GM23248 (cell line): ENCODE data around the gene AKT3.

Experiments
- EZH2 ChIP-seq: fragments of 200-600 bp; sonication (generic); IDR thresholded peaks from 2 replicates; pipeline ENCODE4 v1.6.1; 2018; ENCODE audit warnings: antibody characterized with exemption, mild to moderate bottlenecking; ENCODE audit not compliant: insufficient read depth, poor library complexity, severe bottlenecking
- EZH2phosphoT487 ChIP-seq: fragments of 200-600 bp; sonication (generic); IDR thresholded peaks from 2 replicates; pipeline ENCODE4 v1.6.1; 2018; ENCODE audit warnings: antibody characterized with exemption, moderate library complexity, mild to moderate bottlenecking, low read depth; ENCODE audit not compliant: insufficient read depth

DNA sequence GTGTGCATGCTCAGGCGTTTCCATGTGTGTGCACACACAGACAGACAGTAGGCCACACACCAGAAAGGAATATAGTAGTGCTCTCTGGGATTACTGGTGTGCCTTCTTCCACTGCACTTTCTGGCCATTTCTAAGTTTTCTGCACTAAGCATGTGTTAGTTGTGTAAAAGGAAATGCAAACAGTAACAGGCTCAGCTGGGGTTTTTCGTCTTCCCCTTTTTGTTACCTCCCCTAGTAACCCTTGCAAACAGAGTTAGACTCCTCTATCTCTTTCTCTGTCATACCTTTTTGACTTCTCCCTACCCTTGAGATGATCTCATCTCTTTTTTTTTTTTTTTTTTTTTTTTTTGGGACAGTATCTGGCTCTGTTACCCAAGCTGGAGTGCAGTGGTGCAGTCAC is 398.0 kb downstream of the AKT3 start:
- TF ChIP-seq EZH2phosphoT487 (no peak), EZH2 (no peak)
